Stimulated activated CD8-positive, alpha-beta memory T cell treated with anti-CD3 and anti-CD28 coated beads, Interleukin-15, amount 100 ng/mL, for 24 hours (primary cell): ENCODE data around the gene LTF.

Source experiments
- DNase-seq: peaks from one replicate; pipeline ENCODE4 v3.0.0-alpha.2; 2020; ENCODE audit warnings: low read depth

The LTF gene

DNA sequence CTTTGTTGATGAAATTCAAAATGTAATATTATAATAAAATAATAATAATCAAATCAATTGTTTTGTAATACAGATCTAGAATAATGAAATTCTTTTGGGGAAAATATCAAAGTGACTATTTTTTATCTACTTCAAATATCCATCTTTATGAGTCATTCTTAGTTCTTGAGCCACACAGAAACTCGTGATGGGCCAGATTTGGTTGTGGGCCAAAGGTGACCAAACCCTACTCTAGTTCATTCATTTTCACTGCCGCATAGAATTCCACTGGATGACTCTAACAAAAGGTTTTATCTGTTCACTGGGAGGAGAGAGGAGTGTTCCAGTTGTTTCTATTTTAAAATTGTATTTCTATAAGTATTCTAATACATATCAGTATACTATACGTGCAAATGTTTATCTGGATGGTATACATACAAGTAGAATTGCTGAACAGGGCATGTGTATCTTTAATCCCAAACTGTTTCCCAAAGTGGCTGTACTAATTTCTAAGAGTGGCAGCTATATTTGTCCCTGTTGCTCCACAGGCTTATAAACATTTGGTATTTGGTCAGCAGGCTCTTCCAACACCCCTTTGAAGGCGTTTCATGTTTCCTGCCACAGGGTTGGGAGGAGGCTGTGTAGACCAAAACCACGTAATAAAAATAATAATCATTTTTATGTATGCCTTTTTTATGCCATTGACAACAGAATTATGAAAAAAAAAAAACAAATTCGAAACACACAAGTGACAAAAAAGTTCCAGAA, 25.8 kb upstream of the LTF start:
- no peak for DNase-seq

DNA sequence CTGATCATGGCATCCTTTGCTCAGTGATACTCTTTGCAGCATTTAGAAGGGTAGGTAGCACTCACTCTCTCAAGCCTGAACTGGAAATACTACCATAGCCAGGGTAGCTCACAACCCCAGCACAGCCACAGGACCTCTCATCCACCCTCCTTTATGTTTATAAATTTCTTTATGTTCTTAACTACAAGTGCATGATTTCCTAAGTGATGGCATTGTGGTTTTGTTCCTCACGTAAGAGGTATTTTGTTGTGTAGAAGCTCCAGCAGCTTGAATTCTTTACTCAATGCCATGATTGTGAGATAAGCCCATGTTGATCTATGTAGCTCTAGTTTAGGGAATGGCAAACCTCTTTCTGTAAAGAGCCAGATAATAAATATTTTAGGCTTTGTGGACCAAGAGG, 25.2 kb upstream of the LTF start:
- no peak for DNase-seq

DNA sequence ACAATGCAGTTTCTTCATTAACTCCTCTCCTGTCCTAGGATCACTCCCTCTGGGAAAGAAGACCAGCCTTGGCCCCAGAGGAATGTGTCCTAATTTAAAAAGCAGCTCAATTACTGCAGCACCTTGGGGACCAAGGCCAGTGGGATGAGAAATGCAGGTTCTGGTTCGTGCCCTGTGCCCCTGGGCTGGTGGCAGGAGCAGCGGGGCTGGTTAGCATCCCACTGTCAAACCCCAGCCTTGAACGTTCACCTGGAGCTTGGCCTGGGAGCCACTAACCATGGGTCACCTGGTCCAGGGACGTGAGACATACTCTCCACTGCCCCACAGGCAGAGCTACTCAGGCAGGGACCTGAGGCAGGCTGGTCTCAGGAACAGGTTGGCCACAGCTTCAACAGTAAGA, 24.7 kb upstream of the LTF start:
- DNase-seq = no peak

DNA sequence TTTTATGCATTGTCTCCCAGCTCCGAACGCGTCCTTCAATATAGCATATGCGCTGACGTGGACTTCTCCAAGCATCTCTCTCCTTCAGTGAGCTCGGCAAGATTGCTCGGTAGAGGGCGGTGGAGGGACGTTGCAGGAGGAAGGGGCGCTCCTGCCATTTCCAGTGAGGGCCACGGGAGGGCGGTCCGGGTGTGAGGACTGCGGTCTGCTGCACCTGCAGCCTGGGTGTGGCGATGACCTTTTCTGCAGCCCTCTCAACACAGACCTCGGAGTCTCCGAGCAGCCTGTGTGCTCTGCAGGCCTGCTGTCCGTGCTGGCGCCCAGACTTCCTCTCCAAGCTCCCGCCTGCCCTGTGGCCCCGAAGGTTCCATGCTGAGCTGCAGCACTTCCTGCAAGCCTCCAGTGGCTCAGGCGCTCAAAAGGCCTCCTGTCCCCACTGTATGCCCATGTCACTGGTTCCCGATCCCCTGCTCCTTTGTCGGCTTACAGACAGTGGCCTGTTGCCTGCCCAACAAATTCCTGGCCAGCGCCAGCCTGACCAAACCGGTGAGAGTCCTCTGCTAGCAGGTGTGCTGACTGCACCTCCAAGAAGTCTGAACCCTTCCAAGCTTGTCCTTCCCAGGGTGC, 24.1 kb upstream of the LTF start:
- peak; percentile 73 for DNase-seq

DNA sequence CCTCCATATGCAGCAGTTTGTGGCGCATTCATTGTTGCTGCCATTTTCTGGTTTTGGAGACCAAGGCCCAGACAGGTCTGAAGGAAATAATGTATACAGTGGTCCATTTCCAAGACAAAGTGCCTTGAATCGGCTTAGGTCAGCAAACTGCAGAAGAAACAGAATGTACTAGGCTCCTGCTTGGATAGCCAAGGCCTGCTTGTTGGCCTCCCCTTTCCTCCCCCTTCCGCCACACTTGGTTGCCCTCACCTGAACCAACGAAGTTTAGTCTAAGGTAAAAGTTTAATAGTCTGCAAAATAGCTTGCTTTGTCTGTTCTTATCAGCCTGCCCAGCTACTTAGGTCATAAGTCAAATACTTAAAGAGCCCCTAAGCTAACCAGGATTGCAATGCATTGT, 21.1 kb upstream of the LTF start:
- no peak for DNase-seq

- no peak for DNase-seq
These were observed 20.4 kb upstream of the LTF start for GRCh38 chr3:46484911-46485778.

DNA sequence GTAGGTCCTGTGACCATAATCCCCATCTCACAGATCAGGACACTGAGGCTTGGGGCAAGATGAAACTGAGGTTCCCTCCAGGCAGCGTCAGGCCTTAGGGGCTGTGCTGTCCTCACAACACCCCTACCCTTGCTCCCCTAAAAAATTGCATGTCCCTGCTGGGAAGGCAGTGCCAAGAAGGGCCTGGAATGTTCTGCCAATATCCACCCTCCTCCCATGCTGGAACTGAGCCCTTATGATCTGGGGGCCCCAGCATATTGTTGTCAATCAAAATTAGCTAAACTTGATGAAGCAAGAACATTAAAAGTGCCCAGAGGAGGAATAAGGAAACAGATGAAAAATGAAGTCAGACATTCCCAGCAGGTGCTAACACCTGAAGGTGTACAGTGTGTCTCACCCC, 19.7 kb upstream of the LTF start:
- DNase-seq = no peak

- DNase-seq = no peak
These were observed 19.1 kb upstream of the LTF start for GRCh38 chr3:46483825-46484224.

DNA sequence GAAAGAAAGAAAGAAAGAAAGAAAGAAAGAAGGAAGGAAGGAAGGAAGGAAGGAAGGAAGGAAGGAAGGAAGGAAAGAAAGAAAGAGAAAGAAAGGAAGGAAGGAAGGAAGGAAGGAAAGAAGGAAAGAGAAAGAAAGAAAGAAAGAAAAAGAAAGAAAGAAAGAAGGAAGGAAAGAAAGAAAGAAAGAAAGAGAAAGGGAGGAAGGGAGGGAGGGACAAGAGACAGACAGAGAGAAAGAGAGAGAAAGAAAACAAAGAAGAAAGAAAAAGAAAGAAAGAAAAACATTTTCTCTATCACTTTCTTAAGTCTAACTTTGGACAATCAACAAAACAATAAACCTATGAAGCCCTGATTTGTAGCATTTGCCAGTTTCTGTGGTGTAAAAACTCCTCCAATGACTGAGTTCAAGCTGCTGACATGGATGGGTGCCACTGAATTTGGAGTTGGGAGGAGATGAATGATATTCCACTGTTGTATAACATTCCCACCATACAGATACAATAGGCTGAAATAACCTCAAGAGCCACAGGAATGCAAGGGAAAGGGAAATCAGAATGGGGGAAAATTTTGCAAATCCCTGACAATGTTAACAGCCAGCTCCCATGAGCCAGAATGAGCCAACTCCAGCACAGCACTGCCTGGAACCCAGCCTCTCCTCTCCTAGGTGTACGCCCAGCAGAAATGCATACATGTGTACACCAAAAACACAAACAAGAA, 18.1 kb upstream of the LTF start:
- no peak for DNase-seq

DNA sequence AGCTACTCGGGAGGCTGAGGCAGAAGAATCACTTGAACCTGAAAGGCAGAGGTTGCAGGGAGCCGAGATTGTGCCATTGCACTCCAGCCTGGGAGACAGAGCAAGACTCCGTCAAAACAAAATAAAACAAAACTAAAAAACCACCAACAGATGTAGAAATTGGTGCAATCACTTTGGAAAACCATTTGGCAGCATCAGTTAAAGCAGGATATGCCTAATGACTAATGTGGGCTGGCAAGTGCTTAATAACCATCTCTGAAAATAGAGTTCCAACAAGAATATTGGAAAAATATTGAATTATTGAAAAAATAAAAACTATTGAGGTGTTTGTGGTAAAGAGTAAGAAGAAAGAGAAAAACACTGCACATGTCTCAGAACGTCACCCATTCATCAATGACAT, 16.9 kb upstream of the LTF start:
- no peak for DNase-seq

GRCh38 chr3:46480491-46481195, 15.9 kb upstream of the LTF start:
- no peak for DNase-seq

DNA sequence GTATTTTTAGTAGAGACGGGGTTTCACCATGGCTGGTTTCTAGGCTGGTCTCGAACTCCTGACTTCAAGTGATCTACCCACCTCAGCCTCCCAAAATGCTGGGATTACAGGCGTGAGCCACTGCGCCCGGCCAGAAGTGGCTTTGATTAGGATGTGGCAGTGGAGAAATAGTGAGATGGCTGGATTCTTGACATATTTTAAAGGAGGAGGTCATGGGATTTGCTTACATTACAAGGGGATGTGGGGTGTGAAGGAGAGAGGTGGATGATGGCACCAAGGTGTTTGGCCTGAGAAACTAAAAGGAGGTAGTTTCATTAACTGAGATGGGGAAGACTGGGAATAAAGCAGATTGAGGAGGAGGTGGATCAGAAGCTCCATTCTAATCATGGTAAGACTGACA, 15.0 kb upstream of the LTF start:
- no peak for DNase-seq

DNA sequence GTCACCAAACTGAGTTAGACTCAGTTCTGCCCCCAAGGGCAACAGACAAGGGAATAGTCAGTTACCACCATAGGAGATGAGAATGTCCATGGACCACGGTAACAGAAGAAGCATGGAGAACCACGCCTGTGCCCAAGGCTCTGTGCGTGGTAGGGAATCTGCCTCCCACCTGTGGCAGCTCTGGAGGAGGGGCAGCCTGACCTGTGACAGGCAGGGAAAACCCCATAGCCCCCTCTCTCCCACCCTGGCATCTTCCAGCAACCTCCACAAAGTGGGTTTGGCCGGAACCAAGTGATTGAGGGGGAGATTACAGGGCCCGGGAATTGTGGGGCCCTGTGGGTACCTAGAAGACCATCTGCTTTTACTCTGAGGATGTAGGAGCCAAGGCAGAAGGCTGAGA, 14.3 kb upstream of the LTF start:
- DNase-seq = no peak

DNA sequence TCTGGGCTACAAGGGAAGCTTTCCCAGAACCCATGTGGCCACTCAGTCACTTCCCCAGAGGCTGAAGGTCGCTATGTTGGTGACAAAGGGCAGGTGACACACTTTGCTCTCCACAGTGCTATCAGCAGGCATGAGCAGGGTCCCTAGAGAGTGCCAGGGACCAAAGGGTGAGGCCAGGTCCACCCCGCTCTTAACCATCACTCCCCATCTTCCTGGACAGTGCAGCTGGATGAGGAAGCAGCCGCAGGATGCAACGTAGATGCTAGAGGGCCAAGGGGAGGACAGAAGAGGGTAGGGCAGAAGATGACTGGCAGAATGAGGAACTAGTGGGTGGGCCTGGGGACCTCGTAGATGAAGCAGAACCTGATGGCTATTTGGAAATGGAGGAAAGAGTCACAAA, 13.6 kb upstream of the LTF start:
- DNase-seq = no peak

DNA sequence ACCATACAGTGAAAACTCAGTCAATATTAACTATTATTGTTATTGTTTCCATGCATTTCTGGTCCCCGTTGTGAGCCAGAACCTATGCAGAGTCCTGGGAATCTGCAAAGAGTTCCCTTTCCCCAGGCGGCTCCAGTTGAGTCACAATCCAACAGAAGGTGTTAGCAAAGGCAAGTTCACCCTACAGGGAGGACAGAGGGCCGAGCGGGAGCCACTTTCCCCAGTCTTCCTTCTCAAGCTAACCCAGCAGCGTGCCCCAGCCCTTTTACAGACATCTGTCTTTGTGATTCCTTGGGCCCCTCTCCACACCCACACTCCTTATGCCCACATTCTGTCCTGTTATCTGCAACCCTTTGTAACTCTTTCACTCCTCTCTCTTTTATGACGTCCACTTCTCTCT, 13.1 kb upstream of the LTF start:
- DNase-seq = no peak

- no peak for DNase-seq
These were observed 12.4 kb upstream of the LTF start for GRCh38 chr3:46477145-46477544.

GRCh38 chr3:46472736-46473135, 8.0 kb upstream of the LTF start:
- DNase-seq = no peak

DNA sequence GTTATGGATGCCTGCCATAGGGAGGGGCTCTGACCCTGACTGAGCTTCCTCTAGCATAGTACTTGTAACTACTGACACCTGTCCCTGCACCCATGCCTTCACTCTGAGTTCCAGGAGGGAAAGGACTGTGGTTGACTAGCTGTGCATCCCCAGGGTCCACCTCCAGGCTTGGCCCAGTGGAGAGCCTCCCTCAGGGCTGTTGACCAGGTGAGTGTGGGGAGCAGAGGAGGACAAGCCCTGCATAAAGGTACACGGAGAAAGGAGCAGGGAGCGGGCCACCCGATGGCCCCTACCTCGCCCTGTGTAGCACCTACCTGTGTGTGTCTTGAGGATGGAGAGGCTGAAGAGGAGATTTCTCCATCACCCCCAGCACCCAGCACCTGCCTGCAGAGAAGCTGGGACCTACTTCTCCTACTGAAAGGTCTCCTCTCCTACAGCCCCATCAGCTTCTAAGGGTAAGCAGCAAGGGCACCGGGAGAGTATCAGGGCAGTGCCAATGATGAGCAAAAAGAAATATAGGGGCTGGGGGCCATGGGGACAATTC, 6.7 kb upstream of the LTF start:
- DNase-seq = no peak

DNA sequence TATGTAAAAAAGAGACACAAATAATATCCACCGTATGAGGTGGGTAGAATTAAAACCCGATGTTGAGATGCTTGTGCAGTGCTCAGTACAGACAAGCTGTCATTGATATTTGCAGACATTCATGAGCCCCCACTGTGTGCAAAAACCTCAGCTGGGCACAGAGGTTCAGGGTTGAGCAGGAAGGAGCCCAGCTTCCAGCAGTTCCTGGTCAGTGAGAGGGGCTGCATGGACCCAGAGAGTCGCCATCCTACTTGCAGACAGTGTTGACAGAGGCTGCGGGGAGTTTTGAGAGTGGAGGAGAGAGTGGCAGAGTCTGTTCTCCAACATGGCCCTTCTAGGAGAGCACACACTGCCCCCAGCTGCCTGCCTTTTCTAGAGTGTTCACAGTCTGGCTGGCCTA, 6.1 kb upstream of the LTF start:
- no peak for DNase-seq

DNA sequence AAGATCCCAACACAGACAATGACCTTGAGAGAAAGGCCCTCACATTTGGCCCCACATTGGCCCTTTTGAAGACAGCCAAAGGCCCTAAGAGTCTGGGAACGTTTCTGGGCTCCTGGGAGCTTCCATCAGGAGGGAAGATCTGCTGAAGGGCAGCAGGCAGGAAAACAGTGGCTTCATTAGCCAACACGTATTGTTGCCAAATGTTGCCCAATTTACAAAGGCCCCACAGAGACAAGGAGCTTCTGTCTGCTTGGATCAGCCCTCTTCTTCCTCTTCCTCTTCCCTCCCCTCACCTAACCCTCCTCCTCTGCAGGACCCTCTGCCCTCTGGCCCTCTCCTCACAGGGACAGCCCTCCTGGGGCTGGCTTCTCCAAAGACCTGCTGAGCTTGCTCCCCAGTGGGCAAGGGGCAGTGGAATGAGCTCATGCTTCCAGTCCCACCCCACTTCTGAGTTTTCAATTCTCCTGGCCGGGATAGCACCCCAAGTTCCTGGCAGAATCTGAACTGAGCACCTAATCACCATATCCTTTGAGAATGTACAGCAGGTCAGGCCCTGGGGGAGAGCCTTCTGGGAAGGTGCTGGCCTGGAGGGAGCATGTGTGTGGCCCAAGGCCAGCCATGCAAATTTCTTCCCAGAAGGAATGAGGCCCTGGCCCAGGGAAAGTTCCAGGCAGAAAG, 5.1 kb upstream of the LTF start:
- no peak for DNase-seq
